ENCODE results near the gene FARS2.

Gene FARS2

GRCh38 chr6:5439749-5440148 is 178.4 kb downstream of the FARS2 start:
- no peak for DNase-seq

- no peak for DNase-seq
These were observed 181.0 kb downstream of the FARS2 start for GRCh38 chr6:5442319-5442718.

GRCh38 chr6:5442916-5443315 is 181.6 kb downstream of the FARS2 start:
- no peak for DNase-seq

- no peak for DNase-seq
These were observed 182.2 kb downstream of the FARS2 start for GRCh38 chr6:5443491-5443890.

- DNase-seq, result no peak
These were observed 185.2 kb downstream of the FARS2 start for GRCh38 chr6:5446362-5447075.

- DNase-seq, result no peak
These were observed 186.6 kb downstream of the FARS2 start for GRCh38 chr6:5447921-5448320.

- DNase-seq, result no peak
These were observed 188.8 kb downstream of the FARS2 start for GRCh38 chr6:5450073-5450472.

GRCh38 chr6:5453546-5453945 is 192.2 kb downstream of the FARS2 start:
- no peak for DNase-seq

GRCh38 chr6:5455142-5455541 is 193.8 kb downstream of the FARS2 start:
- DNase-seq, result no peak

GRCh38 chr6:5457041-5457440 is 195.7 kb downstream of the FARS2 start:
- DNase-seq, result no peak

- no peak for DNase-seq
These were observed 196.8 kb downstream of the FARS2 start for GRCh38 chr6:5457983-5458683.

- no peak for DNase-seq
These were observed 198.0 kb downstream of the FARS2 start for GRCh38 chr6:5459346-5459745.

GRCh38 chr6:5461365-5461764 is 200.1 kb downstream of the FARS2 start:
- DNase-seq, result no peak

- no peak for DNase-seq
These were observed 201.5 kb downstream of the FARS2 start for GRCh38 chr6:5462856-5463255.

GRCh38 chr6:5463690-5464089 is 202.4 kb downstream of the FARS2 start:
- no peak for DNase-seq

- no peak for DNase-seq
These were observed 203.0 kb downstream of the FARS2 start for GRCh38 chr6:5464099-5464885.

- DNase-seq, result no peak
These were observed 205.2 kb downstream of the FARS2 start for GRCh38 chr6:5466281-5467136.

GRCh38 chr6:5468586-5468985 is 207.3 kb downstream of the FARS2 start:
- DNase-seq, result no peak

GRCh38 chr6:5469101-5469846 is 208.0 kb downstream of the FARS2 start:
- DNase-seq, result no peak

- peak; percentile 61 for DNase-seq
These were observed 209.7 kb downstream of the FARS2 start for GRCh38 chr6:5471044-5471443.

GRCh38 chr6:5471637-5472398 is 210.5 kb downstream of the FARS2 start:
- no peak for DNase-seq
